Measurements from ENCODE around the gene BBC3. TPM values are rescaled to one million over a fixed set of nuclear protein-coding genes. Genes with fewer than 3 reads are reported as not detected.

BBC3 gene
- total RNA-seq, 1 experiment from 2014 or later, result 51.2 TPM

DNA sequence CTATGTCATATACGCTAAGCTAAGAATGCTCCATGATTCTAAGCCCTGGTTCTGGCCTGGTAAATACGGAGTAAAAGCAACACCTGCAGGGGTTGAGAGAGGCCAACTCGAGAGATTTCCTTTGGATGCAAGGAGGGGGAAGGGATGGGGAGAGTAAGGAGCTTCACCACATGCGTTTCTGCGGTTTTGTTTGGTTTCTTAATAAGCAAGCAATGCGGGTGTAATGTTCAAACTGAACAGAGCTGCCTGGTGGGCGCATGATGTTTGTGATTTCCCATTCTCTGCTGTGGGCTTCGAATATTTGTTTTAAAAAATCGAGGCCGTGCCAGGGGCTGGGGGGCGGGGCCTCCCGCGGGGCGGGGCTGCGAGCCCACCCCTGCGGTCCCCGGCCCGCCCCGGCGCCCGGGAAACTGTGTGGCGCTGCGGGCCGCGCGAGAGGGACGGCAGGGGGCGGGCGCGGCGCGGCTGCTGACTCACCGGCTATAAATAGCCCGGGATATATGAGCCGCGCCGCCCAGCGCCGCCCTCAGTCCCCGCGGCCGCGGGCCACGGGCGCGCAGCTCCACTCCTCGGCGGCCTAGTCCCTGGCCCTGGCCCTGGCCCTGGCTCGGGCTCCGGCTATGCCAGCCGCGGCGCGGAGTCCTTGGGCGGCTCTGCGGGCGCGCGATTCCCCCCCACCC, 5.1 kb downstream of the BBC3 start:
- in situ Hi-C loops (cut with HindIII; ENCODE audit: low pct_unique_long_range_greater_than_20kb, low sequenced_read_pairs), result no loop called here

GRCh38 chr19:47221890-47222289, 9.1 kb downstream of the BBC3 start:
- in situ Hi-C loops (cut with HindIII; ENCODE audit: low pct_unique_long_range_greater_than_20kb, low sequenced_read_pairs), result no loop called here
- no peak for DNase-seq (ENCODE audit: low read depth, low spot score)

More for the DNA sequence above, 5.1 kb downstream of the BBC3 start:
- peak; percentile 76 for DNase-seq (ENCODE audit: low read depth, low spot score)

GRCh38 chr19:47221080-47221841, 9.7 kb downstream of the BBC3 start:
- in situ Hi-C loops (cut with HindIII; ENCODE audit: low pct_unique_long_range_greater_than_20kb, low sequenced_read_pairs), result no loop called here

DNA sequence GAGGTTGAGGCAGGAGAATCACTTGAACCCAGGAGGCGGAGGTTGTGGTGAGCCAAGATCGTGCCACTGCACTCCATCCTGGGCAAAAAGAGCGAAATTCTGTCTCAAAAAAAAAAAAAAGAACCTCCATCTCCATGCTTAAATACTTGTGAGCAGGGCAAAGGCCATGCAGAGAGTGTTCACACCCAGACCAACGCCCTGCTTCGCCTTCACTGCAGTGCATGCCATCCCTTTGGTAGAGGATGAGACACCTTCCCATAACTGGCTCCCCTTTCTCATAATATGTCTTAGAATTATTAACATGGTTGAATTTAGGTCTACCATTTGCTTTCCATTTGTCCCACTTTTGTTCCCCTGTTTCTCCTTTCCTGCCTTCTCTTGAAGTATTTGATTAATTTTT, 15.4 kb downstream of the BBC3 start:
- DNase-seq (ENCODE audit: low read depth, low spot score), result no peak
- in situ Hi-C loops (cut with HindIII; ENCODE audit: low pct_unique_long_range_greater_than_20kb, low sequenced_read_pairs), result no loop called here

More at GRCh38 chr19:47221080-47221841, 9.7 kb downstream of the BBC3 start:
- DNase-seq (ENCODE audit: low read depth, low spot score), result no peak

GRCh38 chr19:47210689-47211316, 20.2 kb downstream of the BBC3 start:
- in situ Hi-C loops (cut with HindIII; ENCODE audit: low pct_unique_long_range_greater_than_20kb, low sequenced_read_pairs), result no loop called here
- peak; percentile 92 for DNase-seq (ENCODE audit: low read depth, low spot score)

GRCh38 chr19:47210180-47210490, 20.9 kb downstream of the BBC3 start:
- in situ Hi-C loops (cut with HindIII; ENCODE audit: low pct_unique_long_range_greater_than_20kb, low sequenced_read_pairs), result no loop called here
- DNase-seq (ENCODE audit: low read depth, low spot score), result no peak

DNA sequence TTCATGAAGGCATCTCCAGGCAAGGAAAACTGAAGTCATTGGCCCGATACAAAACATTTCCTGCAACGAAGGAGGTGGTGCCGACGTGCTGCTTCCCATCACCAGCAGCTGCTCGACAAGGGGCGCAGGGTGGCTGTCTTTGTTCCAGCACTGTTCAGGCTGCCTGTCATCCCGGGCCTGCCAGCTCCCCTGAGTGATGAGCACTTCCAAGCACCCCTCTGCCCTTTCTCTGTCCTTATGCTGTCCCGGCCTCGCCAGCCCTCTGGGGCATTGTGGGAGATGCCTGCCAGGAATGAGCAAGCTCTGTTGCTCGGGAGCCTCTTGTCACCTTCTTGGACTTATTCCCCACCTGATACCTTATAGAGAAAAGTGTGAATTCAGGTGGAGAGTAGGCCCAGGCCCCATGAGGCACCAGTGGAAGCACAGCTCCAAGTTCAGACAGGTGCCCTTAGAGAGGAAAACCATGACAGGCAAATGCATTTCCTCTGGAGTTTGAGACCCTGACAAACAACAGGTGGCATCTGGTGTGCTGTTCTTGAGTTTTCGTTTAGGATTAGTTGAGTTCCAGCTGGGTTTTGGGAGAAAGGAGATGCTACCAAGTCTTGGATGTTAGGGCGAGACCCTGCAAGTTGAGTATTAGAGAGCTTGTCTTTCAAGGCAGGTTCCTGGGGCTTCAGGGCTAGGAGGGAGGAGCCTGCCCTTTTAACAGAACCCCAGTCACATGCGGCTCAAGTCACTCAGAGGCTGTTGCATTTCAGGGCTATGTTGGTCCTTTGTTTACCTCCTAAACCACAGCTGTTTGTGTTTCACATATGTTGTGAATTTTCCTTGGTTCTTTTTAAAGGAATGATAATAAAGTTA, 21.4 kb downstream of the BBC3 start:
- DNase-seq (ENCODE audit: low read depth, low spot score), result peak; percentile 45
- in situ Hi-C loops (cut with HindIII; ENCODE audit: low pct_unique_long_range_greater_than_20kb, low sequenced_read_pairs), result no loop called here

DNA sequence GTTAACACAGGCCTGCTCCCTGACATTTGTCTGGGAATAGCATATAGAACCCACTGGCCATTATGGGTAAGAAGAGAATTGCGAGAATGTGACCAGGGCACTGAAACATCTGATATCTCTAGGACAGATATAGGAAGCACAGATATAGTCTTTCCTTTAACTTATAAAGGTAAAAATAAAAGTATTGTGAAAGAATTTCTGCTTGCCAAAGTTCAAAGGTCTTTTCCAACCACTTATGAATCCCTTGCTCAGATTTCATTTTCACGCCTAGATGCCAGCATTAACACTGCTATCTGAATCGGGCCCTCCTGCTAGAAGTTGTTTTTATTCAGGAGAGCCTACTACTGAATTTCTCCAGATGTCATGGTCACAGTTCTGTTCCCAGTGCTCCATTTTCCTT, 27.7 kb downstream of the BBC3 start:
- in situ Hi-C loops (cut with HindIII; ENCODE audit: low pct_unique_long_range_greater_than_20kb, low sequenced_read_pairs), result no loop called here
- DNase-seq (ENCODE audit: low read depth, low spot score), result no peak

GRCh38 chr19:47200530-47200929, 30.5 kb downstream of the BBC3 start:
- no peak for DNase-seq (ENCODE audit: low read depth, low spot score)
- in situ Hi-C loops (cut with HindIII; ENCODE audit: low pct_unique_long_range_greater_than_20kb, low sequenced_read_pairs), result no loop called here

- no peak for DNase-seq (ENCODE audit: low read depth, low spot score)
- in situ Hi-C loops (cut with HindIII; ENCODE audit: low pct_unique_long_range_greater_than_20kb, low sequenced_read_pairs), result no loop called here
Measured at GRCh38 chr19:47197141-47197540, 33.9 kb downstream of the BBC3 start.

DNA sequence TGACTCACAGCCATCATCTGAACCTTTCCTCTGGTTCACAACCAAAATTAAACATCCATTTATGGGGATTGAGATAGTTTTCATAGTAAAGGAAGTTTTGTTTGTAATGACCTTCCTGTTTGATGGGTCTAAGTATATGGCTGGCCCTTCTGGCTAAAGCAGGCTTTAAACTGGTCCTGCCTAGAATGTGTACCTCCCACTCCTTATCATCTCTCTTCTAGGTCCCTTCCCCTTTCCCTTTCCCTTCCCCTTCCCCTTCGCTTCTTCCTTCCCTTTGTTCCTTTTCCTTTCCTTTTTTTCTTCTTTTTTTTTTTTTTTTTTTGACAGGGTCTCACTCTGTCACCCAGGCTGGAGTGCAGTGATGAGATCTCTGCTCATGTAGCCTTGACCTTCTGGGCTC, 35.6 kb downstream of the BBC3 start:
- in situ Hi-C loops (cut with HindIII; ENCODE audit: low pct_unique_long_range_greater_than_20kb, low sequenced_read_pairs), result no loop called here
- no peak for DNase-seq (ENCODE audit: low read depth, low spot score)

DNA sequence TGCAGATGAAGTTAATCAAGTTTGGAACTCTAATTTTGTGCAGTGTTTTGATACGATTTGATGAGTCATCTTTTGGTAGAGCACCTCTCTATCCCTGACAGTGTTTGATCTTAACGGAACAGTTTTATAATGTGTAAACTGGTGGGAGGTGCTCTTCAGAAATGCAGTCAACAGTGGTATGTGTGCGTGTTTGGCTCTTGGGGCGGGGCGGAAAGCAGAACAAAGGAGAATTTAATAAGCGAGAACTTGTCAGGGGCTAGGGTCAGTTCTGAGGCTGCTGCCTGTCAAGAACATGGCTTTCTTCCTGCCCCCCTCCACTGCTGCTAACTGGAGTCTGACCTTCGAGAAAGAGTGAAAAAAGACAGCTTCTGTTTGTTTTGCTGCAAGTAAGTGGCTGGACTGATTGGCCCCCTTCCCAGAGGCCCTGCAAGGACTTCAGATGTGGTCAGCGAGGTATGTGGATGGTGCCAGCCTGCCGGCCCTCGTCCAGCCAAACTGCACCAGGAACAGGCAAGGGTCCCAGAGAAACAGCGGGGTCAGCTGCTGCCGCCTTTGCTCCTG, 40.8 kb downstream of the BBC3 start:
- in situ Hi-C loops (cut with HindIII; ENCODE audit: low pct_unique_long_range_greater_than_20kb, low sequenced_read_pairs), result no loop called here
- peak; percentile 93 for DNase-seq (ENCODE audit: low read depth, low spot score)

DNA sequence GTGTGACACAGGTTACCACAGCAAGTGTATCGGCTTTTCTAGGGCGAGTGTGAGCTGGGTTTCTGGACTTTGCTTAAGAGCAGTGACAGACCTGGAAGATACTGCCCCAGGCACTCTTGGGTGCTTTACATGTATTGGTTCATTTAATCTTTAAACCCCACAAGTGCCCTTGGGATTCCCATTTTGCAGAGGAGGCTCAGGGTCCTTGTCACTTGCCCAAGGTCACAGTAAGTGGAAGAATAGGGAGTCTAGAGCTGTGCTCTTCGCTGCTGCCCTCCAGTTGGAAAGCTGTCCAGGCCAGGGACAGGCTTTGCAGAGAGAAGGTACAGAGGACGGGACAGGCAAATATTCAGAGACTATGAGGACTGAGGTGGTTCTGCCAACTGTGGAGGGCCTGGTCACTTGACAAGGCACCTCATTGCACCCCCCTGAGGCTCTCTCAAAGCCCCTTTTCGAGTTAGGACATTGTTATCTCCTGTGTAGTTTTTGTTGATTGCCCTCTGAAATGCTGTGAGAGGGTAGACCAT, 42.4 kb downstream of the BBC3 start:
- no peak for DNase-seq (ENCODE audit: low read depth, low spot score)
- in situ Hi-C loops (cut with HindIII; ENCODE audit: low pct_unique_long_range_greater_than_20kb, low sequenced_read_pairs), result no loop called here

GRCh38 chr19:47187797-47188196, 43.2 kb downstream of the BBC3 start:
- in situ Hi-C loops (cut with HindIII; ENCODE audit: low pct_unique_long_range_greater_than_20kb, low sequenced_read_pairs), result no loop called here
- DNase-seq (ENCODE audit: low read depth, low spot score), result no peak

DNA sequence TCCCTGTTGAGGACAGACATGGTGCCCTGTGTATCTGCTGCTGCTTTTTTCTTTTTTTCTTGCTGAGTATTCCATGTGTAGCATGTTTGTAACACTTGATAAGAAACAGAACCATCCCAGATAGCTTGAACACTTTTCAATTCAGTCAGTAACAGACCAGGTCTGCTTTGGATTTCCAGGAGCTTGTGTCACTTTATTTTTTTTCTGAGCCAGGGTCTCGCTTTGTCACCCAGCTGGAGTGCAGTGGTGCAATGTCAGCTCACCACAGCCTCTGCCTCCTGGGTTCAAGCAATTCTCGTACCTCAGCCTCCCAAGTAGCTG, 43.7 kb downstream of the BBC3 start:
- in situ Hi-C loops (cut with HindIII; ENCODE audit: low pct_unique_long_range_greater_than_20kb, low sequenced_read_pairs), result no loop called here
- DNase-seq (ENCODE audit: low read depth, low spot score), result no peak

DNA sequence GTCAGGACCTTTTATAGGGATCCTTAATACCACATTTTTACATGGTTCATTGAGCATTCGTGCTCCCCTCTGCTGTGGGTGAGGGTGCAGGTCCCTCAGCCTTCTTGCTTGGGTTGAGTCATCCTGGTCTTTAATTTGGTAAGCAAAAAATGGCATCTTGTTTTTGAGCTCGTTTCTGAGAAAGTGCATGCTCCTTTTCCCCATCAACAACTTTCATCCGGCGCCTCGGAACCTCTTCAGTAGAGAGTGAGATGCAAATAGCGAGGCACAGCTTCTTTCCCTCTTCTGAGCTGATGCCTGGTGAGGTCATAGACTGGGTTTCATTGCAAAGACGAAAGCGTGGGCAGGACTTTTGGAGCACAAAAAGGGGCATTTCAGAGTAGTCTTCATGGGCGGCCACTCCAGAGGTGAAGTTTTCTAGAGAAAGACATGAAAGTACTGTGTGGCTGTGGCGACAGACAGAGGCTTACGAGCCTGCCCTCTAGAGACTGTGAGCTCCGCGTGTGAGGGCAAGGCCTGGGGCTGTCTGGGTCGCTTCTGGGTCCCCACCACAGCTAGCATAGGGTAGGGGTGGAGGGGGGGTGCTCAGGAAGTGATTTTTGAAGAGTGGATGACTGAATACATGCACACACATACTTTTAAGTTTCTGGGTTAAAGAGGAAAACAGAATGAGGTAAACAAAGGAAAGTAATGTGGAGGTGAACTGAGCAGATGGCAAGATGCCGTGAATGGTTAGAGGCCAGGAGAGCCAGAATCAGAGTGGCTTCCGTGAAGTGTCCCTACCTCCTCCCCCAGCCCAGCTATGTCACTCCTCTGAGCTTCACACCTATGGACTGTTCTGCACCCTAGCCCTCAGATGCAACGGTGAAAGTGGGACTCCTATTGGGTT, 44.3 kb downstream of the BBC3 start:
- in situ Hi-C loops (cut with HindIII; ENCODE audit: low pct_unique_long_range_greater_than_20kb, low sequenced_read_pairs), result no loop called here
- DNase-seq (ENCODE audit: low read depth, low spot score), result no peak

- DNase-seq (ENCODE audit: low read depth, low spot score), result peak; percentile 98
- in situ Hi-C loops (cut with HindIII; ENCODE audit: low pct_unique_long_range_greater_than_20kb, low sequenced_read_pairs), result no loop called here
Measured at GRCh38 chr19:47183601-47184000, 47.4 kb downstream of the BBC3 start.

Data from SK-MEL-5 (cell line).